Esophagus muscularis mucosa (tissue), 4 donors: ENCODE data around the gene AGER.

Source experiments
- EP300 ChIP-seq: sonication (generic); formaldehyde crosslinking; IDR thresholded peaks from one replicate; pipeline ENCODE4 v1.6.1; 2017; ENCODE audit warnings: antibody characterized with exemption
- POLR2A ChIP-seq: fragments of 450-650 bp; IDR thresholded peaks from one replicate; pipeline ENCODE4 v1.6.1; 2017; ENCODE audit warnings: antibody characterized with exemption, moderate library complexity, mild to moderate bottlenecking, low read depth
- POLR2AphosphoS5 ChIP-seq, 2 donors: sonication (generic); formaldehyde crosslinking; IDR thresholded peaks; one replicate each; pipeline ENCODE4 v1.6.1; 2017; ENCODE audit warnings: antibody characterized with exemption in 2 of 2
- TF ChIP-seq, protein P1 (sequence below), 3 experiments: fragments of 200-600 bp in 2 of 3; fragments of 450-650 bp in 1 of 3; sonication (generic) in 2 of 3; IDR thresholded peaks; one replicate each; pipeline ENCODE4 v1.5.1; 2017 to 2019; ENCODE audit warnings: antibody characterized with exemption in 3 of 3, mild to moderate bottlenecking in 2 of 3, moderate library complexity in 1 of 3

DNA sequence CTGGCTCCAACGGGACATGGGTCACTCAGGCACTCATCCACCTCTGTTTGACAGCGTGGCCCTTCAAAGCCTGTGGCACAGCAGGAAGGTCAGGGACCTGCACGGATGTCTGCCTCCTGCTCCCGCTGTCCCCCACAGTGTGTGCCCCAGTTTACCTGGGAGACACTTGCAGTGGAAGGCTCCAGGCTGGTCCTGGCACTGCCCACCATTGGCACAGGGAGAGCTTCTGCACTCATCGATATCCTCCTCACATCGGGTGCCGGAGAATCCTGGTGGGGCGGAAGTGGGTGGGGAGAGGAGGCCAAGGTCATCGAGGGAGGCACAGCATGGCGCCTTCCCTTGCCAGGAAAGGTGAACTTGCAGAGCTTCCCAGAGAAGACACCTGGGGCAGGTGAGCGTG lies 32.9 kb upstream of the AGER start:
- TF ChIP-seq POLR2AphosphoS5 (IDR thresholded peaks at IDR 0.05) (no peak), POLR2A (no peak), EP300 (no peak)
- TF ChIP-seq, protein P1, sequence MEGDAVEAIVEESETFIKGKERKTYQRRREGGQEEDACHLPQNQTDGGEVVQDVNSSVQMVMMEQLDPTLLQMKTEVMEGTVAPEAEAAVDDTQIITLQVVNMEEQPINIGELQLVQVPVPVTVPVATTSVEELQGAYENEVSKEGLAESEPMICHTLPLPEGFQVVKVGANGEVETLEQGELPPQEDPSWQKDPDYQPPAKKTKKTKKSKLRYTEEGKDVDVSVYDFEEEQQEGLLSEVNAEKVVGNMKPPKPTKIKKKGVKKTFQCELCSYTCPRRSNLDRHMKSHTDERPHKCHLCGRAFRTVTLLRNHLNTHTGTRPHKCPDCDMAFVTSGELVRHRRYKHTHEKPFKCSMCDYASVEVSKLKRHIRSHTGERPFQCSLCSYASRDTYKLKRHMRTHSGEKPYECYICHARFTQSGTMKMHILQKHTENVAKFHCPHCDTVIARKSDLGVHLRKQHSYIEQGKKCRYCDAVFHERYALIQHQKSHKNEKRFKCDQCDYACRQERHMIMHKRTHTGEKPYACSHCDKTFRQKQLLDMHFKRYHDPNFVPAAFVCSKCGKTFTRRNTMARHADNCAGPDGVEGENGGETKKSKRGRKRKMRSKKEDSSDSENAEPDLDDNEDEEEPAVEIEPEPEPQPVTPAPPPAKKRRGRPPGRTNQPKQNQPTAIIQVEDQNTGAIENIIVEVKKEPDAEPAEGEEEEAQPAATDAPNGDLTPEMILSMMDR (IDR thresholded peaks at IDR 0.05) = no peak
